ENCODE data around the gene OR6B2.

The OR6B2 gene

GRCh38 chr2:240041363-240041762 lies 11.1 kb upstream of the OR6B2 start:
- DNase-seq (ENCODE audit: low read depth) = no peak

GRCh38 chr2:240037358-240037757 lies 7.1 kb upstream of the OR6B2 start:
- no peak for DNase-seq (ENCODE audit: low read depth)

GRCh38 chr2:240033330-240033678 lies 3.1 kb upstream of the OR6B2 start:
- no peak for DNase-seq (ENCODE audit: low read depth)

- no peak for DNase-seq (ENCODE audit: low read depth)
These were observed 2.4 kb upstream of the OR6B2 start for GRCh38 chr2:240032406-240033329.

- DNase-seq (ENCODE audit: low read depth) = no peak
These were observed 5.5 kb downstream of the OR6B2 start for GRCh38 chr2:240024766-240025165.

- DNase-seq (ENCODE audit: low read depth) = no peak
These were observed 6.4 kb downstream of the OR6B2 start for GRCh38 chr2:240023792-240024191.

- peak; percentile 38 for DNase-seq (ENCODE audit: low read depth)
These were observed 8.6 kb downstream of the OR6B2 start for GRCh38 chr2:240021488-240022104.

GRCh38 chr2:240018071-240018750 lies 12.0 kb downstream of the OR6B2 start:
- no peak for DNase-seq (ENCODE audit: low read depth)

GRCh38 chr2:240014327-240014726 lies 15.9 kb downstream of the OR6B2 start:
- no peak for DNase-seq (ENCODE audit: low read depth)

- DNase-seq (ENCODE audit: low read depth) = no peak
These were observed 16.9 kb downstream of the OR6B2 start for GRCh38 chr2:240013343-240013742.

- DNase-seq (ENCODE audit: low read depth) = no peak
These were observed 27.2 kb downstream of the OR6B2 start for GRCh38 chr2:240002983-240003382.

- DNase-seq (ENCODE audit: low read depth) = no peak
These were observed 29.6 kb downstream of the OR6B2 start for GRCh38 chr2:240000671-240001070.

- DNase-seq (ENCODE audit: low read depth) = no peak
These were observed 32.4 kb downstream of the OR6B2 start for GRCh38 chr2:239997686-239998409.

GRCh38 chr2:239994086-239994485 lies 36.1 kb downstream of the OR6B2 start:
- no peak for DNase-seq (ENCODE audit: low read depth)

- DNase-seq (ENCODE audit: low read depth) = no peak
These were observed 36.9 kb downstream of the OR6B2 start for GRCh38 chr2:239993291-239993690.

- peak; percentile 56 for DNase-seq (ENCODE audit: low read depth)
These were observed 38.4 kb downstream of the OR6B2 start for GRCh38 chr2:239991689-239992314.

GRCh38 chr2:239990966-239991365 lies 39.3 kb downstream of the OR6B2 start:
- no peak for DNase-seq (ENCODE audit: low read depth)

- DNase-seq (ENCODE audit: low read depth) = no peak
These were observed 44.9 kb downstream of the OR6B2 start for GRCh38 chr2:239985356-239985755.

GRCh38 chr2:239984421-239985194 lies 45.6 kb downstream of the OR6B2 start:
- no peak for DNase-seq (ENCODE audit: low read depth)

GRCh38 chr2:239983004-239983778 lies 47.0 kb downstream of the OR6B2 start:
- no peak for DNase-seq (ENCODE audit: low read depth)
